Lower lobe of right lung (tissue), 2 donors: ENCODE measurements around the gene CCNY. TPM values are rescaled to one million over a fixed set of nuclear protein-coding genes. Genes with fewer than 3 reads are reported as not detected.
A peak's percentile ranks its signal among the peaks of the same experiment; 100 is the strongest.

Experiments used
- ATAC-seq, 2 donors: fragments of 200-7000 bp; cut with Tn5 transposase; one replicate each; pipeline ENCODE4 v1.9.1; 2020 to 2022; ENCODE audit warnings: mild to moderate bottlenecking in 2 of 2, moderate library complexity in 2 of 2
- DNase-seq: peaks from one replicate; pipeline ENCODE4 v3.0.0-alpha.2; 2020
- H3K27ac ChIP-seq: fragments of 200-600 bp; one replicate; pipeline ENCODE4 v1.8.0; 2022
- H3K27me3 ChIP-seq: fragments of 200-600 bp; one replicate; pipeline ENCODE4 v1.8.0; 2022; ENCODE audit warnings: low read depth
- H3K36me3 ChIP-seq: fragments of 200-600 bp; one replicate; pipeline ENCODE4 v1.8.0; 2022; ENCODE audit warnings: mild to moderate bottlenecking
- H3K4me1 ChIP-seq: fragments of 200-600 bp; one replicate; pipeline ENCODE4 v1.8.0; 2022
- H3K4me3 ChIP-seq: fragments of 200-600 bp; one replicate; pipeline ENCODE4 v1.8.0; 2022; ENCODE audit warnings: mild to moderate bottlenecking
- H3K9me3 ChIP-seq: fragments of 200-600 bp; one replicate; pipeline ENCODE4 v1.8.0; 2022
- intact Hi-C: fragments of 100-400 bp; cut with DNase I; formaldehyde crosslinking; loops from one replicate; pipeline ENCODE4 v1.11.0; 2022
- total RNA-seq: library from RNA; stranded (reverse); fragmentation: NEBNext Ultra II Directional; extraction: Animal tissue kit (Norgen Biotek cat#: 25700); gene quantifications from one replicate; pipeline ENCODE4 v1.2.1, GENCODE V29; 2021
- TF ChIP-seq, protein P1 (sequence below): fragments of 200-600 bp; IDR thresholded peaks from one replicate; pipeline ENCODE4 v1.8.0; 2022; ENCODE audit warnings: antibody characterized with exemption, mild to moderate bottlenecking
- donor health status: DM: no; HTN: yes; CAD: no; lungs with severe emphysema.

CCNY gene
- total RNA-seq, 1 donor from 2014 or later: 64.5 TPM

DNA sequence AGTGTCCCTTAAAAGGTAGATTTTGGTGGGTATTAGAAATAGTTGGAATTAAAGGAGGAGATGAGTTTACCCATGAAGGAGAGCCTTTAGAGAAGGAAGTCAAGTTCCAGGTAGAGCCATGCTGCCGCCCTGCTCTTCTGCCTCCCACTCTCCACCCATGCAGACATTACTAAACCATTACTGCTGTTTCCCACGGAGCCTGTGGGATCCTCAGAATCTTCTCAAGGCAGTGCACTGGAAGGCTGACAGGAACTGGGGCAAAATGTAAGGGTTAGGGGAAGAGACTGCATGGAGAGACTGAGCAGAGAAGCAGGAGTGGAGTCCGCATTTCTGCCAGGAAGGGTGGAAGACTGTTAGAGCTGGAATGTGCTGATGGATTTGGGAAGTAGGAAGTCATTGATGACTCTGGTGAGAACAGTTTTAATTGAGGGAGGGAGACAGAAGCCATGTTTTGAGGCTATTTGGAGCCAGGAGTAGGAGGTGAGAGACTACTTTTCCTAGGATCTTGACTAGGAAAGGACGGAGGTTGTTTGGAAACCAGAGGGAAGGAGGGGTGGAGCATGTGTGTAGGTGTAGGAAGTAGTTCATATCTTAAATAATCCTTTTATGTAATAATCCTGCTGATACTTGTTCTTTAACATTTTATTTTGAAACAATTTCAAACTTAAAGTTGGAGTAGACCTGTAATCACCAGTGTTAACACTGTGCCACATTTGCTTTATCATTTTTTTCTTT, 109.0 kb downstream of the CCNY start:
- Histone ChIP-seq H3K27me3 (no peaks in the 10 kb centered on the region), H3K4me1 (peaks cover 51% of the 10 kb centered on the region), H3K36me3 (no peaks in the 10 kb centered on the region), H3K4me3 (no peak overlapping the region), H3K9me3 (peaks cover 37% of the 10 kb centered on the region), H3K27ac (no peak overlapping the region)
- no peak for ATAC-seq
- TF ChIP-seq, protein P1, sequence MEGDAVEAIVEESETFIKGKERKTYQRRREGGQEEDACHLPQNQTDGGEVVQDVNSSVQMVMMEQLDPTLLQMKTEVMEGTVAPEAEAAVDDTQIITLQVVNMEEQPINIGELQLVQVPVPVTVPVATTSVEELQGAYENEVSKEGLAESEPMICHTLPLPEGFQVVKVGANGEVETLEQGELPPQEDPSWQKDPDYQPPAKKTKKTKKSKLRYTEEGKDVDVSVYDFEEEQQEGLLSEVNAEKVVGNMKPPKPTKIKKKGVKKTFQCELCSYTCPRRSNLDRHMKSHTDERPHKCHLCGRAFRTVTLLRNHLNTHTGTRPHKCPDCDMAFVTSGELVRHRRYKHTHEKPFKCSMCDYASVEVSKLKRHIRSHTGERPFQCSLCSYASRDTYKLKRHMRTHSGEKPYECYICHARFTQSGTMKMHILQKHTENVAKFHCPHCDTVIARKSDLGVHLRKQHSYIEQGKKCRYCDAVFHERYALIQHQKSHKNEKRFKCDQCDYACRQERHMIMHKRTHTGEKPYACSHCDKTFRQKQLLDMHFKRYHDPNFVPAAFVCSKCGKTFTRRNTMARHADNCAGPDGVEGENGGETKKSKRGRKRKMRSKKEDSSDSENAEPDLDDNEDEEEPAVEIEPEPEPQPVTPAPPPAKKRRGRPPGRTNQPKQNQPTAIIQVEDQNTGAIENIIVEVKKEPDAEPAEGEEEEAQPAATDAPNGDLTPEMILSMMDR: no peak
- intact Hi-C loops: no loop called here
- DNase-seq: no peak

DNA sequence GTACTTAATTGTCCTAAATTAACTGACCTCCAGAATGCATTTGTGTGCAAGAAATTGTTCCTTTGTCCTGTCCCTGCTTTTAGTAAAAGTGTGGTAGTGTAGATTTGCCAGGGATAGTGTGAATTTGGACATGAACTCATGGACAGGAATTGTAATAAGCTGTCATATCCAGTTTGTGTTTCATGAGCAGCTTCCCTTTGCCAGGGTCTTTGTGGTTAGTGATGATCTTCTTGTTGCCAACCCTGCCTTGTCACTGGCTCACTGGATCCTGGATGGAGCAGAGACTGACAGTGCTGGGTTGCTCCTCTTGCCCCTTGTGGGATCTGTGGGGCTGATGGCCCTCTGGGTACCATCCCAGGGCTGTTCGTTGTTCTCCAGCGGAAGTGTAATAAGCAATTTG, 110.1 kb downstream of the CCNY start:
- TF ChIP-seq, protein P1: no peak
- intact Hi-C loops: no loop called here
- Histone ChIP-seq H3K36me3 (no peaks in the 10 kb centered on the region), H3K27me3 (no peaks in the 10 kb centered on the region), H3K9me3 (peaks cover 37% of the 10 kb centered on the region), H3K4me3 (no peak overlapping the region), H3K4me1 (peaks cover 63% of the 10 kb centered on the region), H3K27ac (peak overlapping the region; percentile 14)
- no peak for DNase-seq
- ATAC-seq: no peak

GRCh38 chr10:35447693-35448407, 111.5 kb downstream of the CCNY start:
- Histone ChIP-seq H3K4me3 (no peak overlapping the region), H3K27ac (peak overlapping the region; percentile 48), H3K9me3 (peaks cover 27% of the 10 kb centered on the region), H3K36me3 (no peaks in the 10 kb centered on the region), H3K4me1 (peaks cover 73% of the 10 kb centered on the region), H3K27me3 (no peaks in the 10 kb centered on the region)
- DNase-seq: no peak
- TF ChIP-seq, protein P1: no peak
- peak; percentile 49 to 60 for ATAC-seq
- intact Hi-C loops: no loop called here

- peak; percentile 13 to 23 for ATAC-seq
- intact Hi-C loops: no loop called here
- Histone ChIP-seq H3K27me3 (no peaks in the 10 kb centered on the region), H3K27ac (peak overlapping the region; percentile 48), H3K9me3 (peaks cover 16% of the 10 kb centered on the region), H3K36me3 (no peaks in the 10 kb centered on the region), H3K4me1 (peaks cover 80% of the 10 kb centered on the region), H3K4me3 (no peak overlapping the region)
- DNase-seq: no peak
- TF ChIP-seq, protein P1: no peak
Measured at GRCh38 chr10:35448687-35449662, 112.7 kb downstream of the CCNY start.

- peaks cover 89% of the 10 kb centered on the region for H3K4me1 ChIP-seq
- no peak for ATAC-seq
- TF ChIP-seq, protein P1: no peak
- intact Hi-C loops: no loop called here
- no peak for DNase-seq
- H3K27ac ChIP-seq: peak overlapping the region; percentile 25
- peaks cover 6% of the 10 kb centered on the region for H3K9me3 ChIP-seq
- H3K36me3 ChIP-seq: no peaks in the 10 kb centered on the region
- H3K27me3 ChIP-seq: no peaks in the 10 kb centered on the region
- no peak overlapping the region for H3K4me3 ChIP-seq
Measured at GRCh38 chr10:35449944-35450343, 113.6 kb downstream of the CCNY start.
